GM19452 (cell line): ENCODE measurements around the gene FCGR2B.
A peak's percentile ranks its signal among the peaks of the same experiment; 100 is the strongest.
"Not testable (repeated sequence)": the region's sequence is repeated elsewhere in the genome, so short reads cannot be mapped to it uniquely, and the experiment has no call there.

ENCODE experiments used
- ATAC-seq: cut with Tn5 transposase; IDR thresholded peaks from one replicate; pipeline ENCODE4 v1.9.1; 2021; ENCODE audit not compliant: unreplicated experiment

FCGR2B gene

GRCh38 chr1:161662684-161663339, at the start of gene FCGR2B:
Gene FCGR2B, plus strand, starts transcription at chr1:161663143. Its CDS starts 99 bp downstream, at chr1:161663242.
- peak; percentile 53 for ATAC-seq

- ATAC-seq: not testable (repeated sequence)
Measured at GRCh38 chr1:161616417-161616816, 46.5 kb upstream of the FCGR2B start.

GRCh38 chr1:161618517-161618916, 44.4 kb upstream of the FCGR2B start:
- not testable (repeated sequence) for ATAC-seq

GRCh38 chr1:161620399-161620798, 42.5 kb upstream of the FCGR2B start:
- not testable (repeated sequence) for ATAC-seq

GRCh38 chr1:161621181-161622000, 41.6 kb upstream of the FCGR2B start:
- ATAC-seq: peak; percentile 46

GRCh38 chr1:161622054-161622453, 40.9 kb upstream of the FCGR2B start:
- ATAC-seq: peak; percentile 19

GRCh38 chr1:161623401-161624051, 39.4 kb upstream of the FCGR2B start:
- peak; percentile 46 for ATAC-seq

- ATAC-seq: not testable (repeated sequence)
Measured at GRCh38 chr1:161624605-161625004, 38.3 kb upstream of the FCGR2B start.

GRCh38 chr1:161626445-161627146, 36.3 kb upstream of the FCGR2B start:
- ATAC-seq: not testable (repeated sequence)

- not testable (repeated sequence) for ATAC-seq
Measured at GRCh38 chr1:161630128-161630742, 32.7 kb upstream of the FCGR2B start.

- ATAC-seq: no peak
Measured at GRCh38 chr1:161631076-161631475, 31.9 kb upstream of the FCGR2B start, which contains the start of gene FCGR3B. Gene FCGR3B, minus strand, starts transcription at chr1:161631176. Its CDS starts 82 bp downstream, at chr1:161631094.

- not testable (repeated sequence) for ATAC-seq
Measured at GRCh38 chr1:161634993-161635392, 27.9 kb upstream of the FCGR2B start.

GRCh38 chr1:161636189-161636782, 26.7 kb upstream of the FCGR2B start:
- ATAC-seq: not testable (repeated sequence)

- not testable (repeated sequence) for ATAC-seq
Measured at GRCh38 chr1:161636976-161637375, 26.0 kb upstream of the FCGR2B start.

- not testable (repeated sequence) for ATAC-seq
Measured at GRCh38 chr1:161638251-161638993, 24.5 kb upstream of the FCGR2B start.

- not testable (repeated sequence) for ATAC-seq
Measured at GRCh38 chr1:161639203-161639602, 23.7 kb upstream of the FCGR2B start.

GRCh38 chr1:161642697-161643096, 20.2 kb upstream of the FCGR2B start:
- not testable (repeated sequence) for ATAC-seq

GRCh38 chr1:161643481-161644208, 19.3 kb upstream of the FCGR2B start:
- not testable (repeated sequence) for ATAC-seq

GRCh38 chr1:161644855-161645254, 18.1 kb upstream of the FCGR2B start:
- not testable (repeated sequence) for ATAC-seq
